ENCODE results near the gene KIF26B.

Gene KIF26B

DNA sequence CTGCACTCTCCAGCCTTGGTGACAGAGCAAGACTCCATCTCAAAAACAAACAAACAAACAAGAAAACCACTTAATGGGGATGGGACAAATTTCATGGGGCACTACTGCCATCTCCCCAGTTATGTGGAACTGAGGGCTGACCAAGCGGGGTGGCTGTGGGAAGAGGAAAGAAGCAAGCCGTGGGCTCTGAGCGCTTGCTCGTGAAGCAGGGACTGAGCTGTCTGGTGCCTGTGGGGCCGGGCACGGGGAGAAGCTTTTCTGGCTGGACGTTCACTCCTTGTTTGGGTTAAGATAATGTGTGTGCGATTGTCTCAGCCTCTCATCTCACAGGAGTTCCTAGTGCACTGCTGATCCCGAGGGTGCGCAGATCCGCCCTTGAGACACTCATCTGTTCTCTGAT lies 22.0 kb upstream of the KIF26B start:
- DNase-seq: no peak

DNA sequence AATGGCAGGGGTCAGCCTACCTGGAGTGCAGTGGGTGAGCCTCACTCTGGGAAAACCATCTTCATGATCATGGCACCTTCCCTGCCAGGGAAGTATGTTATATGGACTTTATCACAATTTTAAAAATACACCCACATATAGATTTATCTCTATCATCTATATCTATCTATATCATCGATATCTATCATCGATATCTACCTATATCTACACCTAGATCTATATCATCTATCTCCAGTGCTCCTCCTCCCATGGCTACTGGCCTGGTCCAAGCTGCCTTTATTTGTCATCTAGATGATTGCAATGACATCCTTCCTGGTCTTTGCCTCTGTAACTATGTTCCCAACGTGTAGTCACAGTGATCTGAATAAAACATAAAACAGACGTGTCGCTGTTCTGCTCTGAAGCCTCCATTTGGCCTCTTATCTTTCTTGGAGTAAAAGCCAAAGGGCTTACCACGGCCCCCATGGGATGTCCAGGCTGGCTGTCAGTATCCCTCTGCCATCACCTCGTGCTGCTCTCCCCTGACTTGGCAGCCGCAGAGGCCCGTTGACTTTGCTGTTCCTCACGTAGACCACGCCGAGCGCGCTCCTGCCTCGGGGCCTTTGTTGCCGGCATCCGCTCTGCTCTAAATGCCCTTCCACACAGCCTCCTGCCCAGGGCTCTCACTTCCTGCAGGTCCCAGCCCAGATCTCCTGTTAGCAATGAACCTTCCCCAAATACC lies 20.6 kb upstream of the KIF26B start:
- no peak for DNase-seq

DNA sequence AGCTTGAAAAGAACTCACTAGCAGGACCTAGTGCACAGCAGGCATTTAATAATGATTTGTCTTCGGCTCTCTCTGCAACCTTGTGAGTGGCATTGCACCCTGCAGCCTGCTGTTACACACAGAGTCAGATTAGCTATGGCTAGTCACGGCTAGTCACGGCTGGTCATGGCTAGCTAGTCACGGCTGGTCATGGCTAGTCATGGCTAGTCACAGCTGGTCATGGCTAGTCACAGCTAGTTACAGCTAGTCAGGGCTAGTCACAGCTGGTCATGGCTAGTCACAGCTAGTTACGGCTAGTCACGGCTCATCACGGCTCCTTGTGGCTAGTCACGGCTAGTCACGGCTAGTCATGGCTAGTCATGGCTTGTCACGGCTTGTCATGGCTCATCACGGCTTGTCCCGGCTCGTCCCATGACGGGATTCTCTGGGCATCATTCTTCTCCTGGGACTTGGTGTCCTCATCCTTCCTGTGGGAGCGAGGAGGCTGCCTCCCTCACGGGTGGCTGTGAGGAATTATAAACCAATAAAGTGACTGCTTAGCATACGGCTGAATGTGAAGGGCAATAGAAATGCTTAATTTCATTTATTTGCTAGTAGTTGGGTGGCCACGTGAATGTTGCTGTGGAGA lies 12.5 kb upstream of the KIF26B start:
- DNase-seq: no peak

DNA sequence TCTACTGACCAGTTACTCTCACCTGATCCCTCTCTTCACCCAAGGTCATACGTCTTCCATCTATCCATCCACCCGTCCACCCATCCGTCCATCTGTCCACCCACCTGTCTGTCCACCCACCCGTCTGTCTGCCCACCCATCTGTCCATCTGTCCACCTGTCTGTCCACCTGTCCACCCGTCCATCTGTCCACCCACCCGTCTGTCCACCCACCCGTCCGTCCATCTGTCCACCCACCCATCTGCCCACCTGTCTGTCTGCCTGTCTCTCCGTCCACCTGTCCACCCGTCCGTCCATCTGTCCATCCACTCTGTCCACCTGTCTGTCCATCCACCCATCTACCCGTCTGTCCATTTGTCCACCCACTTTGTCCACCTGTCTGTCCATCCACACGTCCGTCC lies 11.8 kb upstream of the KIF26B start:
- DNase-seq: no peak

DNA sequence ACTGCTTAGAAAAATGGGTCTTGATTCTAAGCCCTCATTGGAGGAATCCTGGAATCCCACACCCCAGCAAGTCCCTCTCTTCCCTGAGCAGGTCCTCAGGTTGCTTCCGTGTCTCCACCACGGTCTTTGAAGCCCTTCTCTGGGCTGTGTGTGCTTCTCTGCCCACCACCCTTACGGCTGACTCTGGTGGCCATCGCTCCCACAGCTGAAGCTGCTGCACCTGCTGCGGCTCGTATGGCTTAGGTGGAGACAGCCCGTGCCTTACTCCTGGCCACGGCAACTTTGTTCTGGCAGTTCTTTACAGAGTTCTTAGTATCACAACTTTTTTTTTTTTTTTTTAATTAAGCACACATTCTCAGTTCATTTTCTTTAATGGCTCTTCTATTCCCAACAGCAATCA lies 10.9 kb upstream of the KIF26B start:
- DNase-seq: no peak

DNA sequence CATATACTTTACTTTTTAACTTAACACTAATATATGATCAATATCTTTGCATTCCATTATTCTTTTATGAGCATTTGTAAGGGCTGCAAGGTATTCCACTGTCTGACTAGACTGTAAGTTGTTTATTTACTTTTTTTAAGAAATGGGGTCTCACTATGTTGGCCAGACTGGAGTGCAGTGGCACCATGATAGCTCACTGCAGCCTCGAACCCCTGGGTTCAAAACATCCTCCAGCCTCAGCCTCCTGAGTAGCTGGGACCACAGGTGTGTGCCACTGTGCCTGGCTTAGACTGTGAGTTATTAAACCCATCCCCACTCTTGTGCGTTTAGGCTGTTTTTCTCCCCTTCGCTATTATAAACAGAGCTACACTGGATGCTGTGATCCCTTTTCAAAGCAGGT lies 6.7 kb upstream of the KIF26B start:
- no peak for DNase-seq

DNA sequence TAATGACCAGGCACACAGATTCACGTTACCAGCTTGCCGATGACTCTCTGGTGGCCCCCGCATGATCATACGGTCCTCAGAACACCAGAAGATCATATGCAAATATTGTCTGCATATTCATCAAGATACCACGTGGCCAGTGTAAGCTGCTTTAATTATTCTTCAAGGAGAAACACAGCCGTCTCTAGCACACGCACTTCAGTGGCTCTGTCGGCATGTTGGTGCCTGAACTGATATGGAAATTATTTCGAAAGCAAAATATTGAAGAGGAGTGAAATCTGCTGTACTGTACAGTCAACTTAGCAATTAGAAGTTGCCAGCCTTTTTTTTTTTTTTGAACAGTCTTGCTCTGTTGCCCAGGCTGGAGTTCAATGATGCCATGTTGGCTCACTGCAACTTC lies 5.9 kb upstream of the KIF26B start:
- no peak for DNase-seq

DNA sequence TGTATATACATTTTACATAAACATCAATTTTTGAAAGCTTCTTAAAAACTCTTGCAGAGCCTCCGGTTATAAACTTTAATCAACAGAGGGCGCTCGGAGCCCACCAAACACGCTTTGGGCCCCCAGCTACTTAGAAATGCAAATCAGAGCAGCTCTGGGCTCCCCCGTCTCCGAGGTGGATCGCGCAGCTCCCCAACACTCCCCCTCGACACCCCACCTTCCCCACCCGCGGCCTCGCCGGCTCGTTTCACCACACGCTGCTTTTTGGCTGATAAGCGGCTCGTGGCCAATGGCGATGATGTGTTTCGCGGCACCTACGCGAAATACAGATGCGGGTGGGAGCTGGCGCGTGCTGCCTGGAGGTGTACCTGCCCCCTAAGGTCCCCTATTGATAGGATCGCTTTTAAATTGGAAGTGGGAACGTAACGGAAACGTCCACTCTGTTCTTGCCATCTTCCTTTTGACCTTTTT lies 1.7 kb upstream of the KIF26B start:
- DNase-seq: peak in 43 of 56 donors; percentile 6 to 75 (median 41)

DNA sequence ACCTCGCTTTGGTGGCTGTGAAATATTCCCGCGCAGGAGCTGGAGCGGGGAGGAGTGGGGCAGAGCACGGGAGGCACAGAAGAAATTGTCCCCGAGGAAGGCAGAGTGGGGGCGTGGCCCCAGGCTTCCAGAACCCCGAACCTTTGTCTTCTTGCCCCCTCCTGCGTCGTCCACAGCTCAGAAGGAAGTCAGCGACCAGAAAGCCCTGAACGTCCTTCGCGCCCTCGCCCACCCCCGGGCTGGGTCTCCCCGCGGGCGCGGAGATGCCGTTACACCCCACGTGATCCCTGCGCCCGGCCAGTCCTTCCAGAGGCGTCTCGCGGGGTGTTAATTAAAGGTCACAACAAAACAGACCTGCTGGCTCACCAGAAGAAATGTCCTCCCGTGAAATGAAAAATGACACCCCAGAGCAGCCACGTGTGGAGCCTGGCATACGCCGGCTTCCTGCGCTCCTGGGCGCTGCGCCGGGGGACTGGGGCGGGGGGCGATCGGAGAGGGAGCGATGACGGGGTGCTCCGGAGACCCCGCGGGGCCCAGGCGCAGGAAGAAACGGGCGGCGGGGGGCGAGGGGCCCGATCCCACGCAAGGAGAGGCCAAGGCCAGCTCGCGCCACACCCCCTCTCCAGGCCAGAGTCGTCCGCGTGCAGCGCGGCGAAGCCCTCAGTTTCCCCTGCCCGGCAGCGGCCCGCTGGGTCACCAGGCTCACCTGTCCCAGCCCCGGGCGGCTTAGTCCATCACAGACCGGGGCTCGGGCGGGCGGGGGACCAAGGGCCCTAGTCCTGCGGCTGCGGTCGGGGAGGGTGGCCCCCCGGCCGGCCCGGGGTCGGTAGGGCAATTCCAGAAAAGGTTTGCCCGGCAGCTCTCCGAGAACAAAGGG lies 995 bp upstream of the KIF26B start:
- peak in 3 of 56 donors; percentile 36 to 52 (median 41) for DNase-seq

DNA sequence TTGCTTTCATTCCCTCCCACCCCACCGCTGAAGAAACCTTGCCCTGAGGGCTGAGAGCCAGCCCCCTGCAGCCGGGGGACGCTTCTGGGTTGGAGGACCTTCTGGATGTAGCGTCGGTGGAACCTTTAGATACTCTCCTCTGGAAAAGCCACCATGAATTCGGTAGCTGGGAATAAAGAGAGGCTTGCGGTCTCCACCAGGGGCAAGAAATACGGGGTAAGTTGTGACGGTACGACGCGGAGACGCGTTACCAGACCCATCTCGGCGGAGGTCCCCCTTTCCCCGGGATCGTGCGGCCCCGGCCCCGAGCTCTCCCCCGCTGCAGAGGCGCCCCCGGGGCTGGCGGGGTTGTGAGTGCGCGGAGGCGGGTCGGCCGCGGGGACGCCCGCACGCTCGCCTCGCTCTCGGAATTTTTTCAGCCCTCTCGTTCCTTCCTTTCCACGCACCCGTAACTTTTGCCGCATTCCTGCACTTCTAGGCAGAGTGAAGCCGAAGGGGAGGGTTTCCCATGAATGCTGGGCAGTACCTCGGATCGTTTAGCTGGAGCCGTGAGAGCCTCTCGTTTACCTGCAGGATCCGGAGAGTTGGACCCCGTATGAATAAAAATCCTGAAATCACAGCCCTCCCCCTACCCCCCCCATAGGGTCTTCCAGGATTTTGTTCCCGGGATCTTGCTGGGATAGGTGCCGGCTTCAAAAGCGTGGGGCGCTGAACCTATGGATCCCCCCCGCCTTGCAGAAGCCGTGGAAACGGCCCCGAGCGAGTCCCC lies 671 bp downstream of the KIF26B start:
- peak in 6 of 56 donors; percentile 18 to 49 (median 35) for DNase-seq

DNA sequence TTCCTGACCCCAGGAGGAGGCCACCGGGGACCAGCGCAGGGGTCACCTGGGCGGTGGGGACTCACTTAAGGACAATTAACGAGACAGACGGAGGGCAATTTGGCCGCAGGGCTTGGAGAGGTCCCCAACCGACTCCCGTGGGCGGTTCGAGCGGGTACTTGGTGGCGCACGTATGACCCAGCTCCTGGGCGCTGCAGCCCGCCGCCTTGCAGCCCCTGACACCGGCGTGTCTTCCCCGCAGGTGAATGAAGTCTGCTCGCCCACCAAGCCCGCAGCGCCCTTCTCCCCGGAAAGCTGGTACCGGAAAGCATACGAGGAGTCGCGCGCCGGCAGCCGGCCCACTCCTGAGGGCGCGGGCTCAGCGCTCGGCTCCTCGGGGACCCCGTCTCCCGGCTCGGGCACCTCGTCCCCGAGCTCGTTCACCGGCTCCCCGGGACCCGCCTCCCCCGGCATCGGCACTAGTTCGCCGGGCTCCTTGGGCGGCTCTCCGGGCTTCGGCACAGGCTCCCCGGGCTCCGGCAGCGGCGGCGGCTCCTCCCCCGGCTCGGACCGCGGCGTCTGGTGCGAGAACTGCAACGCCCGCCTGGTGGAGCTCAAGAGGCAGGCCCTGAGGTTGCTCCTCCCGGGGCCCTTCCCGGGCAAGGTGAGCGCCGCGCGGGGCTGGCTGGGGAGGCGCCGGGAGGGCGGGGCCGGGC lies 1.4 kb downstream of the KIF26B start:
- peak in 46 of 56 donors; percentile 11 to 78 (median 50) for DNase-seq

DNA sequence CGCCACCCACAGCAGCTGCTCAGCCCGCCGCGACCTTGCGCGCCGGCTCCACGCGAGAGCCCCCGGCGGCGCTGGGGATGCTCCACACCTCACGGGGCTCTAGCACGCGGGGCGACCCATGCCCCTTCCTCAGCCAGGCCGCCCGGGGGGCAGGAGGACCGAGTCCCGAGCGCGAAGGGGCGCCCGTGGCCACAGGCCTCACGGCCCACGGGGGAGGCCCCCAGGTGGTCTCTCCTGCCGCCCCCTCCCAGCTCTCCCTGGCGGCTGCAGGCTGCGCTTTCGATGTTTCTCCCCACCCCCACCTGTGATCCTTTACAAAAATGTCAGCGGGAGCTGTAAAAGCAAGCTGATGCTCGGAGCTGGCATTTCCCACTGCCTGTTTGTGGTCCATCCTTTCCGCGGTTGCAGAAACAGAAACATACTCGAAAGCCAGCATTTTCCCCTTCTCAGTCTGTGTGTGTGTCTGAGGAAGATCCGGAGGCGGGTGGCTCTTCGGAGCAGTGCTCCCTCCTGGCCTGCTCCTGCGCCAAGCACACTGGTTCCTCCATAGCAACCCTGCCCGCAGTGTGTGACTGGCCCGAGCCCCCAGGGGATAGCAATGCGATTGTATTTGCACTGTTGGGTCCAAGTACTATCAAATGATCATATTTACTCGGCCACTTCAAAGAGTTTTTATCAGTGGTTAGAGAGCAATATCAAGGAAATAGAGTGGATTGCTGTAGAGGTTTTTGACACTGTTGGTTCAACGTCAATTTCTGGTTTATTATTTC lies 2.1 kb downstream of the KIF26B start:
- DNase-seq: peak in 6 of 56 donors; percentile 5 to 38 (median 26)

DNA sequence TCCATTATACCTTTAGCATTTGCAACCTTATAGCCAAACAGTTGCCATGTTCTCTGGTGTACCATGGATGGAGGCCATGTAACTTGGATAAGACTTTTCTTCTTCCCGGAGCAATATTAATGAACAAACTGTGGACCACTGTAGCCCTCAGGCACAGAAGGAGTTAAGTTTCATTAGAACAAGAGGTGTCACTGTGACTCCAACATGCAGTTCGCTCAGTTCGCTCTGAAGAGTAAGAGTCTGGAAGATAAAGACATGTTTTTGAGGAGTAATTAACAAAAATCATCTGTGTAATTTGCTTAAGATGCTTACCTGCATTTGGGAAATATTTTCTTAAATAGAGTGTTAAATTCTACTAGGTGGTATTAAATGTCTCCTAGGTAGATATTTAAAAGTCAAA lies 4.1 kb downstream of the KIF26B start:
- no peak for DNase-seq

DNA sequence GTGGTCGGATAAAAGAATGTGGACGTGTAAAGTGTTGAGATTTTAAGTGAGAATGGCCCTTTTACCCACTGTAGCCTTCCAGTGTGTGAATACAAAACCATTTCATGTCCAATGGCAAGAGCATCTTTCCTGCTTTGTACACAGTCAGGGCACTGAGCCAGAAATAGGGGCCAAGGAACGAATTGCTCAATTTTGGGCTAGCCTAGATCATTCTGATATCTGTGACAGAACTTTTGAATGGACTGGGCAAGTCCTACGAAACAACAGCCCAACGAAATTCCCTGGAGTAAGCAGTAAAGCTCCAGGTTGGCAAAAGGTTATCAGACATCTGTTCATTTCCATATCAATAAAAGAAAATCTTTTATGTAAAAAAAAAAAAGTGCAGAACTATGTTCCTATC lies 5.5 kb downstream of the KIF26B start:
- no peak for DNase-seq

DNA sequence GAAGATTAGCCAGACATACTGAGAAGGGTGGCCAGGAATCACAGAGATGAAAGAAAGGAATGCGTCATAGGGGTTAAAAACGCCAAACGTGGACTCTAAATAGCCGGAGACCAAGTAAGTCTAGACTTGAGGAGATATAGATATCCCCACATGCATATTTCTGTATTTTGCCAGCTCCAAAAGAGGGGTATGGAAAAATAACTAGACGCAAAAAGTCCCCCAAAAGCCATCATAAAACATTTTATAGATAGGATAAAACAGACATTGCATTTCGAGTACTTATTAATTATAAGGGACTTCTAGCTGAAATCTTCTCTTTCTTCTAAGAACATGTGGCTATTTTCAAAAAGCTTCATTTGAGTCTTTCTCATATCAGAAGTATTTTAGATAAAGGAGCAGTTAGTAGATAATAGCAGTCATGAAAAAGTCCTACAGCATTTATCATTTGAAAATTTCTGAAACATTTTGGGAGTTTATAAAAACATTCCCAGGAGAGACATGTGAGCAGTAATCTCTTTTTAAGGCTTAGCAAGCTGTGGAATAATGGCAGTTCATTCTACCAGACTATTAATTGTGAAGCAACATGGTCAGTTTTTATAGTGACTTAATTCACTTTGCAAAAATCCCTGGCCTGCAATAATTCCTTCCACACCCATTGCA lies 6.1 kb downstream of the KIF26B start:
- DNase-seq: no peak

DNA sequence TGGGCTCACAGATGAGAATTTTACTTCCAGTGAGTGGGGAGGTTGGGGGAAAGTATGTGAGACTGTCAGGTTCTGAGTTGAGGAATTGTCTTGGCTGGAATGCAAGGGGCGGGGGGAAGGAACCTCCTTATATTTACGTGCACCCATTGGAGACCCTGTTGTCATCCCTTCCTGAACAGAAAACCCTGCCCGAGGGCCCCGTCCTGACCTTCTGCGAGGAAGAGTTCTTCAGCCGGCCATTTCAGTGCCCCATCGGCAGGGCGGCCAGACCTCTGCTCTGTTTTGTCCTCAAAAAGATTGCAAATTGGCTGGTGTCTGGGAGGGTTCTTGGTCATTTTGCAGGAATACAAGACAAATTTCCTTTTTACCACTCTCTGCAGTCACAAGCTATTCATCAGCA lies 7.1 kb downstream of the KIF26B start:
- no peak for DNase-seq

DNA sequence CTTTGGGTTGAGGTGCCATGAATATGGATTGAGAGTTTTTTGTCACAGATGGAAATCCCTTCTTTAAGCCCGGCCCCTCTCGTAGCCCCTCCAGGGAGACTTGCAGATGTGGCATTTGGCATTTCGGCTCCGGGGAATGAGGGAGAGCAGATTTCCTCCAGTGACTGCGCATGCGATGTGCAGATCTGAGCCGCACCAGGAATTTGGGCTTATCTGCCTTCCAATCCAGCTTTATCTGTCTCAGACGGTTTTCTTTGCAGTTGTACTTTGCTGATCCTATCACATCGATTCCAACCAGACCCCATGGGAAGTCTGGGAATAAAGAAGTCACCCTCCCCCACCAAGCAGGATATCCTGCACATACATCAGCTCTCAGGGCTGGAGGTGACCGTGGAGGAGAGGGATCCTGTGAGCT lies 11.7 kb downstream of the KIF26B start:
- peak in 1 of 56 donors; percentile 1 for DNase-seq

DNA sequence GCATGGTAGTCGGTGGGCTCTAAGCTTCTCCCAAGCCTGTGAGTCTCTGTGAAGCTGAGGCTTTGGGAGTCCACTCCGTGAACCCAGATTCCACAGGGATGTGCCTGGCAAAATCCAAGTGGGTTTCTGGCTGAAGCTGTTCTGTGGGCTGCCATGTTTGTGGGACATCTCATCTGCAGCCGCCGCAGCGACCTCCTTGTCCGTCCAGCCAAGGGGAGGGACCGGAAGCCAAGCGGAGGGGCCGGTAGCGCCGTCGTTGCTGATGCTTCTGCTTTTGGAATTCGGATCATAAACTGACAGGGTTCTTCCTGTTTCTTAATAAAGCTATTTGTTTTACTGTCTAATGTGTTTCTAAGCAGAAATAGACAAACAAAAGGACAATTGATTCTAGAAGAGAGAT lies 13.3 kb downstream of the KIF26B start:
- DNase-seq: peak in 5 of 56 donors; percentile 3 to 27 (median 7)

DNA sequence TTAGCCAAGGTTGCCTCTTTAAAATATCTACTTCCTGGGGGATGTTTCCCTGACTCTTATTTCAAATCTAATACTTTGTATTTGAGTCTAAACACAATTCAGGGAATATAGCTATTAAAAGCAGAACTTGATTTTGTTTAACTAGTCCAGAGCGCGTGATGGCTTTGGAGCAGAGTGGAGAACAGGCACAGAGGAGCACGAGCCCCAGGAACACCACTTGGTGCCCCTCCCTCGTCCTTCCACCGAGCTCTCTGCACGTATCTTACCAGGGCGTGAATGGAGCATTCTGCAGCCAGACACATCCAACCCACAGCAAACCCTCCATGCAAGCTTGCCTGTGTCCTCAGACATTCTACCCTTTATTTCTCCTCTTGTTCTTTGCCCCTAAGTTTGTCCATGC lies 14.1 kb downstream of the KIF26B start:
- DNase-seq: no peak

All from amygdala (tissue), 56 donors.